HCT116 (cell line): ENCODE measurements around the gene OR7G2. TPM values are rescaled to one million over a fixed set of nuclear protein-coding genes. Genes with fewer than 3 reads are reported as not detected.

Experiments used
- ATAC-seq: fragments of 200-7000 bp; cut with Tn5 transposase; 2 replicates; pipeline ENCODE4 v1.9.1; 2020; ENCODE audit warnings: mild to moderate bottlenecking, moderate library complexity
- BruUV-seq: library from RNA; stranded (reverse); fragments of 400-500 nt; replicated peaks from 2 replicates; lab custom pipeline; 2021; lab: Mats Ljungman, UMichigan
- CTCF ChIA-PET: fragments of 300-600 bp; sonication (Branson Sonifier 250); formaldehyde crosslinking; loops from one replicate; lab custom pipeline; 2021; ENCODE audit warnings: antibody characterized with exemption; lab: Charles Lee
- POLR2A ChIA-PET: fragments of 300-600, 350-600 bp; sonication (Branson Sonifier 250); formaldehyde crosslinking; loops from one replicate; lab custom pipeline; 2021; ENCODE audit warnings: antibody characterized with exemption; lab: Charles Lee
- RAD21 ChIA-PET, 2 experiments: fragments of 300-600 bp; sonication (Branson Sonifier 250); formaldehyde crosslinking; loops; one replicate each; lab custom pipeline; 2023; ENCODE audit warnings: low total read pairs in 2 of 2; ENCODE audit not compliant: uncharacterized antibody in 2 of 2, unreplicated experiment in 2 of 2, low non-redundant PET in 1 of 2; lab: Charles Lee
- DNase-seq: peaks from one replicate; pipeline ENCODE4 v3.0.0-alpha.2; 2010; ENCODE audit warnings: low read depth, low spot score
- H2AFZ ChIP-seq: fragments of 200-600 bp; shearing (Covaris generic), sonication (generic); 2 replicates; pipeline ENCODE4 v1.6.1; 2017; ENCODE audit warnings: low read depth, mixed run types, mixed read lengths, antibody characterized with exemption, low read length; ENCODE audit not compliant: poor library complexity, severe bottlenecking
- H3K27ac ChIP-seq: 2 replicates; pipeline ENCODE4 v1.5.1; 2012; ENCODE audit warnings: low read depth, low read length
- H3K27me3 ChIP-seq: fragments of 200-600 bp; sonication (generic); 2 replicates; pipeline ENCODE4 v1.6.1; 2016; ENCODE audit warnings: mixed run types, low read length, mixed read lengths; ENCODE audit not compliant: insufficient read depth
- H3K36me3 ChIP-seq, 2 experiments: fragments of 200-500 bp in 1 of 2; fragments of 200-600 bp in 1 of 2; sonication (Bioruptor generic) in 1 of 2; sonication (generic) in 1 of 2; 2 replicates each; pipeline versions ENCODE4 v1.5.1 to v1.6.1; 2014 to 2016; ENCODE audit warnings: low read length in 2 of 2, inconsistent platforms in 1 of 2, mixed read lengths in 1 of 2, mixed run types in 1 of 2; ENCODE audit not compliant: insufficient read depth in 2 of 2, control insufficient read depth in 1 of 2
- H3K4me1 ChIP-seq, 2 experiments: fragments of 200-600 bp in 1 of 2; sonication (generic) in 1 of 2; 2 replicates each; pipeline versions ENCODE4 v1.5.1 to v1.6.1; 2012 to 2017; ENCODE audit warnings: low read length in 2 of 2, inconsistent platforms in 1 of 2, mild to moderate bottlenecking in 1 of 2, mixed read lengths in 1 of 2, mixed run types in 1 of 2, moderate library complexity in 1 of 2; ENCODE audit not compliant: insufficient read depth in 2 of 2, control insufficient read depth in 1 of 2
- H3K4me2 ChIP-seq: fragments of 200-600 bp; sonication (generic); 2 replicates; pipeline ENCODE4 v1.6.1; 2017; ENCODE audit warnings: mixed run types, low read length, mixed read lengths
- H3K4me3 ChIP-seq, 2 experiments: fragments of 200-600 bp in 1 of 2; sonication (generic) in 1 of 2; replicated peaks in 1 of 2; 2 replicates each; pipeline ENCODE4 v1.5.1; 2011 to 2016; ENCODE audit warnings: low read length in 2 of 2, control low read depth in 1 of 2, low read depth in 1 of 2, mild to moderate bottlenecking in 1 of 2, mixed read lengths in 1 of 2, mixed run types in 1 of 2
- H3K79me2 ChIP-seq: fragments of 200-600 bp; sonication (generic); 2 replicates; pipeline ENCODE4 v1.6.1; 2017; ENCODE audit warnings: mild to moderate bottlenecking, mixed run types, low read length, moderate library complexity, mixed read lengths; ENCODE audit not compliant: insufficient read depth
- H3K9ac ChIP-seq: fragments of 200-600 bp; sonication (generic); 2 replicates; pipeline ENCODE4 v1.6.1; 2016; ENCODE audit warnings: low read length, mixed read lengths
- H3K9me2 ChIP-seq: fragments of 200-600 bp; sonication (generic), shearing (Covaris generic); 2 replicates; pipeline ENCODE4 v1.6.1; 2017; ENCODE audit warnings: mixed run types, mild to moderate bottlenecking, moderate library complexity; ENCODE audit not compliant: insufficient read depth
- H3K9me3 ChIP-seq, 2 experiments: fragments of 200-500 bp in 1 of 2; fragments of 200-600 bp in 1 of 2; sonication (Bioruptor generic) in 1 of 2; sonication (generic) in 1 of 2; 2 replicates each; pipeline ENCODE4 v1.6.1; 2014 to 2017; ENCODE audit warnings: low read length in 2 of 2, mixed read lengths in 2 of 2, inconsistent platforms in 1 of 2, low read depth in 1 of 2, mild to moderate bottlenecking in 1 of 2, mixed run types in 1 of 2, moderate library complexity in 1 of 2; ENCODE audit not compliant: control insufficient read depth in 1 of 2, insufficient read depth in 1 of 2
- H4K20me1 ChIP-seq: fragments of 200-600 bp; sonication (generic), shearing (Covaris generic); 2 replicates; pipeline ENCODE4 v1.6.1; 2017; ENCODE audit warnings: mixed run types, mild to moderate bottlenecking, moderate library complexity; ENCODE audit not compliant: insufficient read depth
- ELF1 ChIP-seq: IDR thresholded peaks from 2 replicates; pipeline ENCODE4 v1.6.1; 2012; ENCODE audit warnings: low read depth, borderline replicate concordance
- JUND ChIP-seq: IDR thresholded peaks from 2 replicates; pipeline ENCODE4 v1.6.1; 2012
- MAX ChIP-seq: IDR thresholded peaks from 2 replicates; pipeline ENCODE4 v1.6.1; 2012
- intact Hi-C: fragments of 100-400 bp; cut with micrococcal nuclease; formaldehyde crosslinking; loops from 2 replicates; pipeline ENCODE4 v1.10.0; 2022
- total RNA-seq: library from RNA; stranded (reverse); gene quantifications from one replicate; pipeline ENCODE4 v1.2.1, GENCODE V29; 2021; ENCODE audit not compliant: unreplicated experiment
- TF ChIP-seq, protein P1 (sequence below): IDR thresholded peaks from 2 replicates; pipeline ENCODE4 v1.6.1; 2012; ENCODE audit warnings: low read depth

Gene OR7G2
- total RNA-seq, 1 experiment from 2014 or later = not detected

DNA sequence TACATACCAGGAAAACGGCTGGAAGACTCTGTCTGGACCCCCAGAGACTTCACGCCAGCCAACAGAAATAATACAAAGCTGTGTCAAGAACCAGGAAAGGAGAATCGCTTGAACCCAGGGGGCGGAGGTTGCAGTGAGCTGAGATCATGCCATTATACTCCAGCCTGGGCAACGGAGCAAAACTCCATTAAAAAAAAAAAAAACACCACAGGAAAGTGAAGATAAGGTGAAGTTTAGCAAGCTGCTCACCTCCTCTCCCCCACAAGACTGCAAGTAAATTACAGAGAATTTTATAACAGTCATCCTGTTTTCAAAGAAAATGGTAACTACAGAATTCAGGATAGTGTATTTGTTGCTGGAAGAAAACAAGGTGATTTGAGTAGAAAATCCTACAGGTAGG is 9.3 kb upstream of the OR7G2 start:
- Histone ChIP-seq H3K9ac (no peak overlapping the region), H4K20me1 (no peaks in the 10 kb centered on the region), H3K4me3 (no peak overlapping the region), H3K9me2 (no peaks in the 10 kb centered on the region), H3K4me1 (no peaks in the 10 kb centered on the region), H3K9me3 (no peaks in the 10 kb centered on the region), H3K79me2 (no peaks in the 10 kb centered on the region), H3K27ac (no peak overlapping the region), H2AFZ (no peak overlapping the region), H3K27me3 (no peaks in the 10 kb centered on the region)
- ChIA-PET CTCF (no interaction called here), RAD21 (no interaction called here), POLR2A (no interaction called here)
- DNase-seq (no peak), ATAC-seq (no peak)
- no TSS peak for BruUV-seq
- intact Hi-C loops = no loop called here
- TF ChIP-seq ELF1 = no peak
- TF ChIP-seq, protein P1, sequence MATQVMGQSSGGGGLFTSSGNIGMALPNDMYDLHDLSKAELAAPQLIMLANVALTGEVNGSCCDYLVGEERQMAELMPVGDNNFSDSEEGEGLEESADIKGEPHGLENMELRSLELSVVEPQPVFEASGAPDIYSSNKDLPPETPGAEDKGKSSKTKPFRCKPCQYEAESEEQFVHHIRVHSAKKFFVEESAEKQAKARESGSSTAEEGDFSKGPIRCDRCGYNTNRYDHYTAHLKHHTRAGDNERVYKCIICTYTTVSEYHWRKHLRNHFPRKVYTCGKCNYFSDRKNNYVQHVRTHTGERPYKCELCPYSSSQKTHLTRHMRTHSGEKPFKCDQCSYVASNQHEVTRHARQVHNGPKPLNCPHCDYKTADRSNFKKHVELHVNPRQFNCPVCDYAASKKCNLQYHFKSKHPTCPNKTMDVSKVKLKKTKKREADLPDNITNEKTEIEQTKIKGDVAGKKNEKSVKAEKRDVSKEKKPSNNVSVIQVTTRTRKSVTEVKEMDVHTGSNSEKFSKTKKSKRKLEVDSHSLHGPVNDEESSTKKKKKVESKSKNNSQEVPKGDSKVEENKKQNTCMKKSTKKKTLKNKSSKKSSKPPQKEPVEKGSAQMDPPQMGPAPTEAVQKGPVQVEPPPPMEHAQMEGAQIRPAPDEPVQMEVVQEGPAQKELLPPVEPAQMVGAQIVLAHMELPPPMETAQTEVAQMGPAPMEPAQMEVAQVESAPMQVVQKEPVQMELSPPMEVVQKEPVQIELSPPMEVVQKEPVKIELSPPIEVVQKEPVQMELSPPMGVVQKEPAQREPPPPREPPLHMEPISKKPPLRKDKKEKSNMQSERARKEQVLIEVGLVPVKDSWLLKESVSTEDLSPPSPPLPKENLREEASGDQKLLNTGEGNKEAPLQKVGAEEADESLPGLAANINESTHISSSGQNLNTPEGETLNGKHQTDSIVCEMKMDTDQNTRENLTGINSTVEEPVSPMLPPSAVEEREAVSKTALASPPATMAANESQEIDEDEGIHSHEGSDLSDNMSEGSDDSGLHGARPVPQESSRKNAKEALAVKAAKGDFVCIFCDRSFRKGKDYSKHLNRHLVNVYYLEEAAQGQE = no peak
- TF ChIP-seq, all 23 proteins: peak for 0
- no peaks in the 10 kb centered on the region for H3K36me3 ChIP-seq
- no peak overlapping the region for H3K4me2 ChIP-seq

GRCh38 chr19:9115307-9115813 is 8.1 kb upstream of the OR7G2 start, which contains the start of gene OR7G1:
TSS of gene OR7G1 (minus strand) at chr19:9115763. CDS start at chr19:9115763, 0 bp downstream.
- TF ChIP-seq MAX = no peak
- no peak for TF ChIP-seq JUND
- Histone ChIP-seq H3K27me3 (no peaks in the 10 kb centered on the region), H3K9me3 (no peaks in the 10 kb centered on the region), H3K79me2 (no peaks in the 10 kb centered on the region), H3K27ac (no peak within 1 kb of the TSS), H3K4me3 (no peak within 1 kb of the TSS), H4K20me1 (no peaks in the 10 kb centered on the region), H3K9me2 (no peaks in the 10 kb centered on the region), H3K9ac (no peak within 1 kb of the TSS), H2AFZ (no peak within 1 kb of the TSS), H3K4me2 (no peak within 1 kb of the TSS), H3K36me3 (no peaks in the 10 kb centered on the region), H3K4me1 (no peaks in the 10 kb centered on the region)
- no peak for DNase-seq
- ATAC-seq = no peak
- POLR2A ChIA-PET = no interaction called here
- intact Hi-C loops = no loop called here
- RAD21 ChIA-PET = no interaction called here
- no TSS peak for BruUV-seq
- CTCF ChIA-PET = no interaction called here
